ENCODE measurements around the gene ENDOU.

The ENDOU gene

DNA sequence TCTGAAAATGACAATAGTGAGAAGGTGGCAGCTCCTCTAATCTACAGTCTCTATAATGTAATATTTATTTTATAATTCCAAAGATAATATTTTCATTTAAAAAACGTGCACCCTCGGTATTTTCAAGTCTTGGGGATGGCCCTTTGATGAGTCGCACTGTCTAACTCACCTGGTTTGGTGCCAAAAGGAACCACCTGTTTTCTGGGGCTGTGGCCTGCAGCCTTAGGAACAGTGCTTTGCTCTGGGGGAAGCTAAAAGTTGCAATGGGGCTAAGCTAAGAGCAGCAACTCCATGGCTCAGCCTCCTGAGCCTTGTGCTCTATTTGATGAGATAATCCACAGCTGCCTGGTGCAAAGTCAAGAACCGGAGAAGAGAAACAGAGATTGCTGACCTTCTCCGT, 6.4 kb upstream of the ENDOU start:
- Mint-ChIP-seq H3K4me3 (no peak overlapping the region), H3K27ac (no peak overlapping the region)
- intact Hi-C loops (cut with micrococcal nuclease) = no loop called here

DNA sequence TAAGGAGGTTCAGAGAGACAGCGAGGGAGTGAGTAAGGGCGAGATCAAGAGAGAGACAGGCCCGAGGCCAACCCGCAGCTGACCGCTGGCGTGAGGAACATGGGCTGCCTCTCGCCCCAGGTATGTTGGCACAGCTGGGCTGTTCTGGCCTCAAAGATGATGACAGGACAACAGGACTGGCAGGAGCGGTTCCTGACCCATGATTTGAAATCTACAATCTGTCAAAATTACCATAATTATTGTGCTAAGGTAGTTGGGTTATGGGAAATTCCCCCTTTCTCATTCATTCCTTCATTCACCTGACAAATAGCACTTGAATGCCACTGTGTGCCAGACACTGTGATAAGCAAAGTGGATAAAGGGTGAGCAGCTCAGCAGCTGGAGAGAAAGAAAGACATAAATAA, 5.1 kb upstream of the ENDOU start:
- Mint-ChIP-seq H3K27me3 (peaks cover 2% of the 10 kb centered on the region), H3K4me3 (no peak overlapping the region), H3K27ac (no peak overlapping the region), H3K36me3 (ENCODE audit: low read depth) (peaks cover 8% of the 10 kb centered on the region), H3K4me1 (ENCODE audit: low read depth) (peaks cover 24% of the 10 kb centered on the region), H3K9me3 (no peaks in the 10 kb centered on the region)
- intact Hi-C loops (cut with micrococcal nuclease) = no loop called here

More for the DNA sequence above, 6.4 kb upstream of the ENDOU start:
- Mint-ChIP-seq H3K4me1 (ENCODE audit: low read depth) (peaks cover 38% of the 10 kb centered on the region), H3K27me3 (peaks cover 1% of the 10 kb centered on the region), H3K36me3 (ENCODE audit: low read depth) (peaks cover 8% of the 10 kb centered on the region), H3K9me3 (no peaks in the 10 kb centered on the region)

DNA sequence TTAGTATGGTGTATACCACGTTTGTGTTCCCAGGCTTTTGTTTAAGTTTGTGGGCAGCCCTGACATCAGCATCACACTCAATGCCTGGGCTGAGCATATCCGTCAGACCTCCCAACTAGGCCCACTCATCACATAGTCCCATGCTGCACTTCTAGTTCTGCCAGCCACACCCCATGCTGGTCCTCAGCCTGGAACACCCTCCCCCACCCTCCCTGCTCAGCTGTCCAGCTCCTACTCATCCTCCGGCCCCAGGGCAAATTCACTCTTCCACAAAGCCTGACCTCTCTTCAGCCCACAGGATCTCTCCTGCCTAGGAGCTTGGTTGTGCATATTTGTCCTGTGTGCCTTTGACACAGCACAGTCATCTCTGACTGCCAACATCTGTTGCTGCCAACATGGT, 3.9 kb upstream of the ENDOU start:
- H3K4me3 Mint-ChIP-seq = no peak overlapping the region
- no peaks in the 10 kb centered on the region for H3K9me3 Mint-ChIP-seq

DNA sequence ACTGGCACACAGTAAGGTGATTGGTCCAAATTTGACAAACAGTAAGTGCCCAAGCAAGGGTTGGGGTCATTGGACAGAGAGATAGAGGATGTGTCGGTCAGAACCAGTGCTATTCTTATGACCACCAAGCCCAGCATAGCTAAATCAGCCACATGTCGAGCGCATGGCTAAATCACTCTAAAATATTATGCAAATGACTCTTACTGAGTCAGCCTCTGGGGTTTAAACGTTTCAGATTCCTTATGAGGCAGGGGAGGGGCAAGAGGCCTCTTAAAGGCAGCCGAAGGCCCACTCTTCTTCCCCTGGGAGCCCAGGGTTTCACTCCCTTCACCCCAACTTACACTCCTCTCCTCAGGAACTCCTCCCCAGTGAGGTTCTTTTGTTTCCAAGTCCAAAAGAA, 603 bp upstream of the ENDOU start:
- Mint-ChIP-seq H3K27me3 (peaks cover 9% of the 10 kb centered on the region), H3K27ac (no peak overlapping the region), H3K4me3 (no peak overlapping the region), H3K36me3 (ENCODE audit: low read depth) (peaks cover 45% of the 10 kb centered on the region), H3K4me1 (ENCODE audit: low read depth) (peaks cover 12% of the 10 kb centered on the region), H3K9me3 (no peaks in the 10 kb centered on the region)
- intact Hi-C loops (cut with micrococcal nuclease) = no loop called here

More for the DNA sequence above, 3.9 kb upstream of the ENDOU start:
- intact Hi-C loops (cut with micrococcal nuclease) = no loop called here
- Mint-ChIP-seq H3K27me3 (peaks cover 4% of the 10 kb centered on the region), H3K27ac (no peak overlapping the region), H3K4me1 (ENCODE audit: low read depth) (peaks cover 15% of the 10 kb centered on the region), H3K36me3 (ENCODE audit: low read depth) (peaks cover 15% of the 10 kb centered on the region)

DNA sequence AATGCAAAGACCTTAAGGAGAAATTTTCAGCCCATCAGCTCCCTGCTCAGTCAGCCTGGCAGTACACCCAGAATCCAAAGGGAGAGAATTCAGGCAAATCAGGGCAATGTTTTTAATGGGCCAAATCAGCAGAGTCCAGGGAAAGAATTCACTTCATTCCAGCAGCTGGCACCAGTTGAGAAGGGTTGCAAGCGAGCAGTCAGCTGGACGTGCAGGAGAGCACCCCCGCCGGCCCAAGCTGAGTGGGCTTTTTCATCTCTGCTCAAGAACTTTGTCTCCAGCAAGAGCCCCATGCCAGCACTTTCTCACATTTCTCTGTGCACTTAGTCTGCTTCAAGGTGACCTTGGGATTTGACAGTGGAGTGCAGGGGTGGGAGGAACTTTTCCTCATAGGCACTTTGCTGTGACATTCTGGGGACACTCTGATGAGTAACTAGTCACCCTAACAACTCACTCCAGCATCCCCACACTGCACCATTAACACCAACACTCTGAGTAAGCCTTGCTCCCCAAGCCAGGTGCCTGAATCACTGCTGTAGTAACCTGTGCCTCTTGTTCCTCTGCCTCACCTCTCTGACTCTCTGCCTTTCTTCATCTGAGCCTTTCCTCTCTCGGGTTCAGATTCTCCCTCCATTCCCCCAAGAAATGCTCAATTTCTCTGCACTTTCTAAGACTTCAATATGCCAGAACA, 2.2 kb downstream of the ENDOU start:
- H3K4me3 Mint-ChIP-seq = no peak overlapping the region
- no peak overlapping the region for H3K27ac Mint-ChIP-seq
- H3K9me3 Mint-ChIP-seq = no peaks in the 10 kb centered on the region
- H3K27me3 Mint-ChIP-seq = peaks cover 9% of the 10 kb centered on the region
- intact Hi-C loops (cut with micrococcal nuclease) = no loop called here
- H3K36me3 Mint-ChIP-seq (ENCODE audit: low read depth) = peaks cover 56% of the 10 kb centered on the region
- H3K4me1 Mint-ChIP-seq (ENCODE audit: low read depth) = peaks cover 15% of the 10 kb centered on the region

- H3K9me3 Mint-ChIP-seq = no peaks in the 10 kb centered on the region
- intact Hi-C loops (cut with micrococcal nuclease) = no loop called here
- peaks cover 23% of the 10 kb centered on the region for H3K4me1 Mint-ChIP-seq (ENCODE audit: low read depth)
- H3K36me3 Mint-ChIP-seq (ENCODE audit: low read depth) = peaks cover 56% of the 10 kb centered on the region
- H3K27me3 Mint-ChIP-seq = peaks cover 9% of the 10 kb centered on the region
- H3K4me3 Mint-ChIP-seq = no peak overlapping the region
- H3K27ac Mint-ChIP-seq = no peak overlapping the region
Measured at GRCh38 chr12:47722136-47722834, 3.0 kb downstream of the ENDOU start.

DNA sequence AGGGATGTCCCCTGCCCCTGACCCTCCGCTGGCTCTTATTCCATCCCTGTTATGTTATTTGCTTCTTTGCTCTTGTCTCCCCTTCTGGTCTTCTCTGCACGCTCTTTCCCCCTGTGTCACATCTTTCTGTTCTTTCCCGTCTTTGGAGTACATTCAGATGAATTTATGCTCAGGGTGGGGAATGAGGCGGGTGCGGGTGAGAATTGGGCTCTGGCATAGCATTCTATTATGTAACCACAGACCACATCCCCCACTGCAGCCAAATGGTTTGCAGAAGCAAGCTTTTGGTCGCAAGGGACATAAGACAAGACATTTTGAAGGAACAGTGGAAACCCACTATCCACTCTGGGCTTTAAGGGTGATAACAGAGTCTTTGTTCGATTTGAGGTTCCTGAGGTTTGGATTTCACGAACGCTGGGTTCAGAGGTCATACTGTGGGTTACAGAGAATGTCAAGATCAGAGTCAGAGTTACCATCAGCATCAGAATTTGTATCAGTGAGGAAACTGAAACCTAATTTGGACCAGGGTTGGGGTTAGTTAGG, 3.8 kb downstream of the ENDOU start:
- Mint-ChIP-seq H3K4me1 (ENCODE audit: low read depth) (peaks cover 30% of the 10 kb centered on the region), H3K4me3 (no peak overlapping the region), H3K36me3 (ENCODE audit: low read depth) (peaks cover 56% of the 10 kb centered on the region), H3K27me3 (peaks cover 9% of the 10 kb centered on the region), H3K9me3 (no peaks in the 10 kb centered on the region), H3K27ac (no peak overlapping the region)
- intact Hi-C loops (cut with micrococcal nuclease) = no loop called here

- peaks cover 42% of the 10 kb centered on the region for H3K36me3 Mint-ChIP-seq (ENCODE audit: low read depth)
- H3K9me3 Mint-ChIP-seq = no peaks in the 10 kb centered on the region
- peaks cover 56% of the 10 kb centered on the region for H3K4me1 Mint-ChIP-seq (ENCODE audit: low read depth)
- H3K4me3 Mint-ChIP-seq = no peak overlapping the region
- H3K27me3 Mint-ChIP-seq = peaks cover 9% of the 10 kb centered on the region
- intact Hi-C loops (cut with micrococcal nuclease) = loop anchor here (10.0 kb wide), 1 partner anchor 226 kb away; no protein-coding TSS in a partner anchor
- no peak overlapping the region for H3K27ac Mint-ChIP-seq
Measured at GRCh38 chr12:47718531-47718930, 6.8 kb downstream of the ENDOU start.

GRCh38 chr12:47717443-47718193, 7.7 kb downstream of the ENDOU start:
- Mint-ChIP-seq H3K27me3 (peaks cover 9% of the 10 kb centered on the region), H3K27ac (peak overlapping the region; percentile 83), H3K36me3 (ENCODE audit: low read depth) (peaks cover 35% of the 10 kb centered on the region), H3K4me3 (no peak overlapping the region), H3K4me1 (ENCODE audit: low read depth) (peaks cover 65% of the 10 kb centered on the region), H3K9me3 (no peaks in the 10 kb centered on the region)
- intact Hi-C loops (cut with micrococcal nuclease) = loop anchor here (10.0 kb wide), 1 partner anchor 227 kb away; no protein-coding TSS in a partner anchor

GRCh38 chr12:47717046-47717442, 8.2 kb downstream of the ENDOU start:
- Mint-ChIP-seq H3K4me3 (no peak overlapping the region), H3K27ac (no peak overlapping the region)

DNA sequence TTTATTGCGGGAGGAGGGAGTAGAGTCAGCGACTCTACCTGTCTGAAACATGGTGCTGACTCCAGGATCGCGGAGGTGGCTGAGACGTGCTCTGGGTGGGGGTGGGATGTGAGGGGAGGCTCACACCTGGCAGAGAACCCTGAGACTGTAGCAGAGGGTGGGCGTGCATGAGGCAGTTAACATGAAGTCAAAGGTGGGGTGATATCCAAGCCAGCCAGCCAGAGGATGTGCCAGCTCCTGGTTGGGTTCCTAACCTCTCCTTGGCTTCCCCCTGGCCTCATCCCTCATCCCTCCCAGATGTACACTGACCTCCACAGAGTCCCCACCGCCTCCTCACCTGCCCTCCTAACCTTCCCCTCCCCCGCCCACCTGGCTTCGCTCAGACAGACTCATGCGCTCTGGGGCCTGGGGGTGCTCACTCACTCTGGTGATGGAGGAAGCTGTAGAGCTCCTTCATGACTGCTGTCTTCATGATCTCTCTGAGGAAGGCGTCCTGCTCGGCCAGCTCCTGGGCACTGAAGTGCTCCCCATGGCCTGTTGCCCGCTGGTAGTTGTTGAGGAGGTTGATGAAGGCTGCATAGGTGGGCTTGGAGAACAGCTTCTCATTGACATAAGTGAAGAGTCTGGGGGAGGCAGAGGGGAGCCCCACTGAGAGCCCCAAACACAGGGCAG, 9.3 kb downstream of the ENDOU start:
- intact Hi-C loops (cut with micrococcal nuclease) = loop anchor here (1.0 to 10.0 kb wide), 4 partner anchors 51 to 229 kb away; no protein-coding TSS in a partner anchor
- peaks cover 21% of the 10 kb centered on the region for H3K36me3 Mint-ChIP-seq (ENCODE audit: low read depth)
- H3K27ac Mint-ChIP-seq = peak overlapping the region; percentile 68
- no peaks in the 10 kb centered on the region for H3K9me3 Mint-ChIP-seq
- no peak overlapping the region for H3K4me3 Mint-ChIP-seq
- H3K27me3 Mint-ChIP-seq = peaks cover 4% of the 10 kb centered on the region
- peaks cover 74% of the 10 kb centered on the region for H3K4me1 Mint-ChIP-seq (ENCODE audit: low read depth)

More at GRCh38 chr12:47717046-47717442, 8.2 kb downstream of the ENDOU start:
- peaks cover 30% of the 10 kb centered on the region for H3K36me3 Mint-ChIP-seq (ENCODE audit: low read depth)
- peaks cover 9% of the 10 kb centered on the region for H3K27me3 Mint-ChIP-seq
- H3K9me3 Mint-ChIP-seq = no peaks in the 10 kb centered on the region
- intact Hi-C loops (cut with micrococcal nuclease) = loop anchor here (10.0 kb wide), 1 partner anchor 228 kb away; no protein-coding TSS in a partner anchor
- H3K4me1 Mint-ChIP-seq (ENCODE audit: low read depth) = peaks cover 70% of the 10 kb centered on the region

DNA sequence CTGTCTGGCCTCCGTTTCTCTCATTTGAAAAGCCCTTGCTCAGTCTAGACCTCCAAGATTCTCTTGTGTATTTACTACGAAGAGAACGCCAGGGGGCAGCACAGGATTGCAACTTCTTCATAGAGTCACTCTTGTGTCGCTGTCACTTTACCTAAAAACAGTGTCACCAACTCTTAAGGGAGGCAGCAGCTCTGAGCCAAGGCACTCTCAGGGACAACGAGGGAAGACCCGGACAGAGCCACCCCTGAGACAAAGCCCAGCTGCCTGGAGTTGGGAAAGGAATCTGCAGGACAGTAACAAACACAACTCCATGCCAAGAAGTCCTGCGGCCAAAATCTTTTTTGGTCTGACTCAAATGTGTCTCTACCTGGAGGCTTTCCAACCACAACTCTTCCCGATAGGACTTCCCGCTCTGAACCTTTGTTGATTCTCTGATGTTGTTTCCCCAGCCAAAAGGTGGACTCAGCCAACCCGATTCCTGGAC, 9.9 kb downstream of the ENDOU start:
- peaks cover 4% of the 10 kb centered on the region for H3K27me3 Mint-ChIP-seq
- H3K27ac Mint-ChIP-seq = peak overlapping the region; percentile 68
- peaks cover 15% of the 10 kb centered on the region for H3K36me3 Mint-ChIP-seq (ENCODE audit: low read depth)
- H3K4me3 Mint-ChIP-seq = peak overlapping the region; percentile 26
- H3K4me1 Mint-ChIP-seq (ENCODE audit: low read depth) = peaks cover 76% of the 10 kb centered on the region
- no peaks in the 10 kb centered on the region for H3K9me3 Mint-ChIP-seq
- intact Hi-C loops (cut with micrococcal nuclease) = loop anchor here (1.0 to 10.0 kb wide), 4 partner anchors 52 to 229 kb away; no protein-coding TSS in a partner anchor

- Mint-ChIP-seq H3K9me3 (no peaks in the 10 kb centered on the region), H3K27me3 (peaks cover 4% of the 10 kb centered on the region), H3K4me1 (ENCODE audit: low read depth) (peaks cover 82% of the 10 kb centered on the region), H3K4me3 (peak overlapping the region; percentile 26), H3K36me3 (ENCODE audit: low read depth) (peaks cover 9% of the 10 kb centered on the region), H3K27ac (peak overlapping the region; percentile 68)
- intact Hi-C loops (cut with micrococcal nuclease) = loop anchor here (1.0 to 10.0 kb wide), 5 partner anchors 52 to 230 kb away; partner anchors contain the start of gene VDR
Measured at GRCh38 chr12:47714826-47715386, 10.4 kb downstream of the ENDOU start.
